Mucosa of descending colon (tissue), 3 donors: ENCODE results near the gene HS6ST3. TPM values are rescaled to one million over a fixed set of nuclear protein-coding genes. Genes with fewer than 3 reads are reported as not detected.

Source experiments
- ATAC-seq: fragments of 200-7000 bp; cut with Tn5 transposase; one replicate; pipeline ENCODE4 v1.9.1; 2020; ENCODE audit warnings: mild to moderate bottlenecking, moderate library complexity
- DNase-seq, 3 donors: peaks; one replicate each; pipeline ENCODE4 v3.0.0-alpha.2; 2020
- H3K36me3 ChIP-seq: fragments of 200-600 bp; one replicate; pipeline ENCODE4 v1.8.0; 2021; ENCODE audit warnings: low read depth, mild to moderate bottlenecking
- H3K4me1 ChIP-seq: fragments of 200-600 bp; one replicate; pipeline ENCODE4 v1.8.0; 2021; ENCODE audit warnings: low read depth, mild to moderate bottlenecking
- H3K4me3 ChIP-seq: fragments of 200-600 bp; one replicate; pipeline ENCODE4 v1.8.0; 2021; ENCODE audit warnings: mild to moderate bottlenecking
- H3K9me3 ChIP-seq: fragments of 200-600 bp; one replicate; pipeline ENCODE4 v1.8.0; 2021; ENCODE audit warnings: mild to moderate bottlenecking
- intact Hi-C, 2 donors: fragments of 100-400 bp; cut with DNase I in 1 of 2; cut with micrococcal nuclease in 1 of 2; formaldehyde crosslinking; loops; one replicate each; pipeline versions ENCODE4 v1.11.0 to v1.11.1; 2022; cut with DNase I, micrococcal nuclease
- total RNA-seq, 3 donors: library from RNA; stranded (reverse); fragmentation: NEBNext Ultra II Directional in 2 of 3; extraction: Animal tissue kit (Norgen Biotek cat#: 25700) in 2 of 3; gene quantifications; one replicate each; pipeline versions ENCODE4 v1.2.1 to v1.2.4, GENCODE V29; 2021 to 2023
- TF ChIP-seq, protein P1 (sequence below): fragments of 200-600 bp; IDR thresholded peaks from one replicate; pipeline ENCODE4 v1.8.0; 2022; ENCODE audit warnings: antibody characterized with exemption, mild to moderate bottlenecking
- donor health status: DM: no; HTN: no; CAD: no; lungs with moderate emphysema.
- donor health status: DM: no; HTN: no; CAD: no.
- donor health status: DM: no; HTN: yes; CAD: no.

Gene HS6ST3
- total RNA-seq, 3 donors from 2014 or later = 0.14 to 0.89 TPM; not detected in 1

DNA sequence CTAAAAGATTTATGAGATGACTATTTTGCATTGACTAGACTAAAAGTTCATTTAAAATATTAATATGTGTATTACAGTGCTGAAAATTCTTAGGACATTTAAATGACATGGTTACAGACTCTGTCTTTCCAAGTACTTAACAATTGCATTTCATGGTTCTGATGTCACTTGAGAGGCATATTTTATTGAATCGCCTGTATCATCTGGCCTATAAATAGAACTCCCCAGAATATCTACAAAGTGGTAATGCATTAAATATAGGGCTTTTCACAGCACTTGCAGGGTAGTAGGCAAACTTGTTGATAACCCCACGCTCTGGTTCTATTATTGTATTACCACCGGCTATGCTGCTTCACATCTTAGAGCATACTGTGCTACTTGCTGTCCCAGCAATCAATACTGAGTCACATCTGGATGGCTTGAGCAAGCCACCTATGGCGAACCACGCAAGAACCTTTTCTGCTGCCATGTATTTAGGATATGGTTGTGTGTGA is 400.6 kb downstream of the HS6ST3 start:
- TF ChIP-seq, protein P1, sequence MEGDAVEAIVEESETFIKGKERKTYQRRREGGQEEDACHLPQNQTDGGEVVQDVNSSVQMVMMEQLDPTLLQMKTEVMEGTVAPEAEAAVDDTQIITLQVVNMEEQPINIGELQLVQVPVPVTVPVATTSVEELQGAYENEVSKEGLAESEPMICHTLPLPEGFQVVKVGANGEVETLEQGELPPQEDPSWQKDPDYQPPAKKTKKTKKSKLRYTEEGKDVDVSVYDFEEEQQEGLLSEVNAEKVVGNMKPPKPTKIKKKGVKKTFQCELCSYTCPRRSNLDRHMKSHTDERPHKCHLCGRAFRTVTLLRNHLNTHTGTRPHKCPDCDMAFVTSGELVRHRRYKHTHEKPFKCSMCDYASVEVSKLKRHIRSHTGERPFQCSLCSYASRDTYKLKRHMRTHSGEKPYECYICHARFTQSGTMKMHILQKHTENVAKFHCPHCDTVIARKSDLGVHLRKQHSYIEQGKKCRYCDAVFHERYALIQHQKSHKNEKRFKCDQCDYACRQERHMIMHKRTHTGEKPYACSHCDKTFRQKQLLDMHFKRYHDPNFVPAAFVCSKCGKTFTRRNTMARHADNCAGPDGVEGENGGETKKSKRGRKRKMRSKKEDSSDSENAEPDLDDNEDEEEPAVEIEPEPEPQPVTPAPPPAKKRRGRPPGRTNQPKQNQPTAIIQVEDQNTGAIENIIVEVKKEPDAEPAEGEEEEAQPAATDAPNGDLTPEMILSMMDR = no peak
- ATAC-seq (no peak), DNase-seq (no peak)
- H3K9me3 ChIP-seq = no peaks in the 10 kb centered on the region
- H3K36me3 ChIP-seq = no peaks in the 10 kb centered on the region
- H3K4me1 ChIP-seq = no peaks in the 10 kb centered on the region
- H3K4me3 ChIP-seq = no peak overlapping the region
- intact Hi-C loops = no loop called here

- no peak for DNase-seq
- no peak for ATAC-seq
- TF ChIP-seq, protein P1 = no peak
- intact Hi-C loops = no loop called here
- H3K4me3 ChIP-seq = no peak overlapping the region
- H3K4me1 ChIP-seq = no peaks in the 10 kb centered on the region
- no peaks in the 10 kb centered on the region for H3K36me3 ChIP-seq
- H3K9me3 ChIP-seq = no peaks in the 10 kb centered on the region
Measured at GRCh38 chr13:96491103-96491502, 401.2 kb downstream of the HS6ST3 start.

DNA sequence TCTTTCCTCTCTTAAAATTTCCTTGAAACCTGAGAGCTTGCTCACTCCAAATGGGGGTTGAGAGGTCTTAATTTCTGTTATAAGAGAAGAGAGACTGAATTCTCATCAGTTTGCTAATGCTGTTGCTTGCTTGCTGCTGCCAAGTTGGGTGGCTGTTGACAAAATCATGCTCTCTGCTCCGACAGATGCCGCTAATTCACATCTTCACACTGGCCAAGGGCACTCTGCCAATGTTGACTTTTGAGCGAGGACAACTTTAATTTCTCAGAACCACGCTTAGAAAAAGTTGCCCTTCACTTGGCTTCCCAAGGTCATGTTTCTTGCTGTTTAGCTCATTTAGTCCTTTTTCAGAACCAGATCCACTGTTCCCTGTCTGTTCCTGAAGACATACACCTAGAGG is 402.9 kb downstream of the HS6ST3 start:
- no peak for ATAC-seq

GRCh38 chr13:96499656-96500055 is 409.7 kb downstream of the HS6ST3 start:
- TF ChIP-seq, protein P1 = no peak
- Histone ChIP-seq H3K4me1 (no peaks in the 10 kb centered on the region), H3K36me3 (no peaks in the 10 kb centered on the region), H3K4me3 (no peak overlapping the region), H3K9me3 (no peaks in the 10 kb centered on the region)
- intact Hi-C loops = no loop called here
- DNase-seq (no peak), ATAC-seq (no peak)

More for the DNA sequence above, 402.9 kb downstream of the HS6ST3 start:
- DNase-seq = no peak
- Histone ChIP-seq H3K4me1 (no peaks in the 10 kb centered on the region), H3K9me3 (no peaks in the 10 kb centered on the region), H3K4me3 (no peak overlapping the region), H3K36me3 (no peaks in the 10 kb centered on the region)
- TF ChIP-seq, protein P1 = no peak
- intact Hi-C loops = no loop called here

DNA sequence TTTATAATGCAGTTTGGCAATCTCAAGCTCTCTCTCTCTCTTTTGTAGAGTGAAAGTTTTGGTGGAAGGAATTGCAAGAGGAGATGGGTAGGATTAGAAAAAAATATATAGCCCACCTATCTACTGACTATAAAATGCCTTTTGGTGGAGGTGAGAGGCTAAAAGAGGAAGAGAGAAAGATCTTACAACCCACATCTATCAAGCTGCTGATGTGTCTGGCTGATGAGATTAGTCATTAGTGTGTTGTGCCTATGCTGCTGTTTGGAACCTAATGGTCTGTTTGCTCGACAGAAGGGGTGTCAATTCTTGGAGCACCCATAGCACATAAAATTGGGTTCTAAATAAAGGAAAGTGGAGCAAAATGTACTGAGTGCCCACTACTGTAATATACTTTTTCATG is 411.0 kb downstream of the HS6ST3 start:
- TF ChIP-seq, protein P1 = no peak
- ATAC-seq (no peak), DNase-seq (no peak)
- Histone ChIP-seq H3K36me3 (no peaks in the 10 kb centered on the region), H3K4me3 (no peak overlapping the region), H3K9me3 (no peaks in the 10 kb centered on the region), H3K4me1 (no peaks in the 10 kb centered on the region)
- intact Hi-C loops = no loop called here

- no peaks in the 10 kb centered on the region for H3K9me3 ChIP-seq
- no peaks in the 10 kb centered on the region for H3K4me1 ChIP-seq
- DNase-seq (no peak), ATAC-seq (no peak)
- no peak overlapping the region for H3K4me3 ChIP-seq
- TF ChIP-seq, protein P1 = no peak
- no peaks in the 10 kb centered on the region for H3K36me3 ChIP-seq
- intact Hi-C loops = no loop called here
Measured at GRCh38 chr13:96503481-96503880, 413.6 kb downstream of the HS6ST3 start.
